ENCODE data around the gene SLC46A2.

Gene SLC46A2

GRCh38 chr9:112891521-112891920, 845 bp upstream of the SLC46A2 start:
- no peak for DNase-seq (ENCODE audit: extremely low spot score, insufficient read length, low read depth)
- FAIRE-seq, result no peak

- DNase-seq (ENCODE audit: extremely low spot score, insufficient read length, low read depth), result no peak
- no peak for FAIRE-seq
These were observed 3.3 kb downstream of the SLC46A2 start for GRCh38 chr9:112887381-112887780.

GRCh38 chr9:112886351-112886750, 4.3 kb downstream of the SLC46A2 start:
- no peak for FAIRE-seq
- no peak for DNase-seq (ENCODE audit: extremely low spot score, insufficient read length, low read depth)

GRCh38 chr9:112885324-112885723, 5.4 kb downstream of the SLC46A2 start:
- no peak for FAIRE-seq

GRCh38 chr9:112884721-112885120, 6.0 kb downstream of the SLC46A2 start:
- FAIRE-seq (no peak), DNase-seq (ENCODE audit: extremely low spot score, insufficient read length, low read depth) (no peak)

More at GRCh38 chr9:112885324-112885723, 5.4 kb downstream of the SLC46A2 start:
- DNase-seq (ENCODE audit: extremely low spot score, insufficient read length, low read depth), result no peak

- DNase-seq (ENCODE audit: extremely low spot score, insufficient read length, low read depth), result no peak
- FAIRE-seq, result no peak
These were observed 6.6 kb downstream of the SLC46A2 start for GRCh38 chr9:112884101-112884500.

- DNase-seq (ENCODE audit: extremely low spot score, insufficient read length, low read depth), result no peak
- no peak for FAIRE-seq
These were observed 9.3 kb downstream of the SLC46A2 start for GRCh38 chr9:112881331-112881730.

- FAIRE-seq (no peak), DNase-seq (ENCODE audit: extremely low spot score, insufficient read length, low read depth) (no peak)
These were observed 10.0 kb downstream of the SLC46A2 start for GRCh38 chr9:112880650-112881049.

- FAIRE-seq (no peak), DNase-seq (ENCODE audit: extremely low spot score, insufficient read length, low read depth) (no peak)
These were observed 11.9 kb downstream of the SLC46A2 start for GRCh38 chr9:112878752-112879151.

GRCh38 chr9:112873773-112874405, 16.8 kb downstream of the SLC46A2 start:
- no peak for DNase-seq (ENCODE audit: extremely low spot score, insufficient read length, low read depth)
- no peak for FAIRE-seq

- DNase-seq (ENCODE audit: extremely low spot score, insufficient read length, low read depth) (no peak), FAIRE-seq (no peak)
These were observed 18.7 kb downstream of the SLC46A2 start for GRCh38 chr9:112872019-112872418.

GRCh38 chr9:112870556-112870955, 20.1 kb downstream of the SLC46A2 start:
- no peak for FAIRE-seq

GRCh38 chr9:112869917-112870316, 20.8 kb downstream of the SLC46A2 start:
- FAIRE-seq, result no peak

More at GRCh38 chr9:112870556-112870955, 20.1 kb downstream of the SLC46A2 start:
- DNase-seq (ENCODE audit: extremely low spot score, insufficient read length, low read depth), result no peak

GRCh38 chr9:112869041-112869529, 21.6 kb downstream of the SLC46A2 start:
- FAIRE-seq, result no peak
- DNase-seq (ENCODE audit: extremely low spot score, insufficient read length, low read depth), result no peak

More at GRCh38 chr9:112869917-112870316, 20.8 kb downstream of the SLC46A2 start:
- no peak for DNase-seq (ENCODE audit: extremely low spot score, insufficient read length, low read depth)

GRCh38 chr9:112868461-112868860, 22.2 kb downstream of the SLC46A2 start:
- FAIRE-seq (no peak), DNase-seq (ENCODE audit: extremely low spot score, insufficient read length, low read depth) (no peak)

- DNase-seq (ENCODE audit: extremely low spot score, insufficient read length, low read depth) (no peak), FAIRE-seq (no peak)
These were observed 23.2 kb downstream of the SLC46A2 start for GRCh38 chr9:112867275-112867991.

GRCh38 chr9:112866662-112867274, 23.9 kb downstream of the SLC46A2 start:
- FAIRE-seq (no peak), DNase-seq (ENCODE audit: extremely low spot score, insufficient read length, low read depth) (no peak)

- no peak for DNase-seq (ENCODE audit: extremely low spot score, insufficient read length, low read depth)
- FAIRE-seq, result no peak
These were observed 25.7 kb downstream of the SLC46A2 start for GRCh38 chr9:112864982-112865381.

GRCh38 chr9:112864403-112864802, 26.3 kb downstream of the SLC46A2 start:
- no peak for DNase-seq (ENCODE audit: extremely low spot score, insufficient read length, low read depth)
- FAIRE-seq, result no peak

GRCh38 chr9:112863746-112864145, 26.9 kb downstream of the SLC46A2 start:
- DNase-seq (ENCODE audit: extremely low spot score, insufficient read length, low read depth), result no peak
- no peak for FAIRE-seq

GRCh38 chr9:112863214-112863613, 27.5 kb downstream of the SLC46A2 start:
- DNase-seq (ENCODE audit: extremely low spot score, insufficient read length, low read depth), result no peak
- FAIRE-seq, result no peak

Data from GM18507 (cell line).